DND-41 (cell line): Measurements from ENCODE around the gene CCN2.

Source experiments
- ATAC-seq: fragments of 200-7000 bp; cut with Tn5 transposase; 3 replicates; pipeline ENCODE4 v1.9.1; 2021; ENCODE audit warnings: low read depth; ENCODE audit not compliant: insufficient read depth
- DNase-seq: peaks from one replicate; pipeline ENCODE4 v3.0.0-alpha.2; 2020
- H2AFZ ChIP-seq: 2 replicates; pipeline ENCODE4 v1.6.0; 2012; ENCODE audit warnings: low read depth, low read length
- H3K27ac ChIP-seq: 2 replicates; pipeline ENCODE4 v1.5.1; 2012; ENCODE audit warnings: low read length, inconsistent platforms
- H3K27me3 ChIP-seq: fragments of 200-600 bp; sonication (generic); 2 replicates; pipeline ENCODE4 v1.6.0; 2012; ENCODE audit warnings: low read length, mild to moderate bottlenecking, inconsistent platforms; ENCODE audit not compliant: insufficient read depth, poor library complexity
- H3K36me3 ChIP-seq: 2 replicates; pipeline ENCODE4 v1.5.1; 2012; ENCODE audit warnings: low read length, inconsistent platforms; ENCODE audit not compliant: insufficient read depth
- H3K4me1 ChIP-seq: 2 replicates; pipeline ENCODE4 v1.5.1; 2012; ENCODE audit warnings: mild to moderate bottlenecking, low read length; ENCODE audit not compliant: insufficient read depth
- H3K4me2 ChIP-seq: 2 replicates; pipeline ENCODE4 v1.6.0; 2012; ENCODE audit warnings: mild to moderate bottlenecking, moderate library complexity, low read length, inconsistent platforms; ENCODE audit not compliant: insufficient read depth
- H3K4me3 ChIP-seq, 2 experiments: fragments of 200-600 bp in 1 of 2; shearing (Covaris generic) in 1 of 2; 2 replicates each; pipeline ENCODE4 v1.5.1; 2012 to 2016; ENCODE audit warnings: inconsistent platforms in 2 of 2, low read length in 2 of 2, mild to moderate bottlenecking in 2 of 2, low read depth in 1 of 2, moderate library complexity in 1 of 2
- H3K79me2 ChIP-seq: 2 replicates; pipeline ENCODE4 v1.6.0; 2012; ENCODE audit warnings: low read length, inconsistent platforms; ENCODE audit not compliant: insufficient read depth
- H3K9ac ChIP-seq: 2 replicates; pipeline ENCODE4 v1.6.0; 2012; ENCODE audit warnings: low read depth, mild to moderate bottlenecking, inconsistent platforms, low read length, moderate library complexity
- H3K9me3 ChIP-seq: 2 replicates; pipeline ENCODE4 v1.5.1; 2012; ENCODE audit warnings: low read length, moderate library complexity, mild to moderate bottlenecking, inconsistent platforms; ENCODE audit not compliant: insufficient read depth, severe bottlenecking
- H4K20me1 ChIP-seq: 2 replicates; pipeline ENCODE4 v1.6.0; 2012; ENCODE audit warnings: low read length; ENCODE audit not compliant: insufficient read depth
- CTCF ChIP-seq: IDR thresholded peaks from 2 replicates; pipeline ENCODE4 v1.5.1; 2012; ENCODE audit warnings: borderline replicate concordance, low read length, moderate library complexity, mild to moderate bottlenecking; ENCODE audit not compliant: poor library complexity, severe bottlenecking; ENCODE audit errors: extremely low read depth
- EZH2 ChIP-seq: IDR thresholded peaks from 3 replicates; pipeline ENCODE4 v1.6.1; 2012; ENCODE audit warnings: borderline replicate concordance, low read depth, mild to moderate bottlenecking, moderate library complexity, low read length, inconsistent platforms; ENCODE audit not compliant: severe bottlenecking

CCN2 gene

GRCh38 chr6:131918650-131919355 lies 32.4 kb downstream of the CCN2 start:
- H3K9me3 ChIP-seq = peaks cover 6% of the 10 kb centered on the region
- ATAC-seq = no peak
- peaks cover 12% of the 10 kb centered on the region; the same call in 1 of the 2 replicates for H3K4me1 ChIP-seq
- no peak overlapping the region for H3K4me3 ChIP-seq
- DNase-seq = no peak
- H3K4me2 ChIP-seq = no peak overlapping the region
- no peaks in the 10 kb centered on the region for H4K20me1 ChIP-seq
- H3K79me2 ChIP-seq = no peaks in the 10 kb centered on the region
- H3K9ac ChIP-seq = no peak overlapping the region
- no peak overlapping the region for H2AFZ ChIP-seq
- H3K27me3 ChIP-seq = peaks cover 8% of the 10 kb centered on the region
- no peaks in the 10 kb centered on the region for H3K36me3 ChIP-seq
- H3K27ac ChIP-seq = no peak overlapping the region
- TF ChIP-seq CTCF = no peak
- TF ChIP-seq EZH2 = no peak

GRCh38 chr6:131917763-131918649 lies 33.2 kb downstream of the CCN2 start:
- no peak overlapping the region for H2AFZ ChIP-seq
- ATAC-seq = no peak
- H3K4me2 ChIP-seq = no peak overlapping the region
- no peak overlapping the region for H3K27ac ChIP-seq
- no peak for TF ChIP-seq EZH2
- no peak for TF ChIP-seq CTCF
- no peak overlapping the region for H3K4me3 ChIP-seq
- no peak overlapping the region for H3K9ac ChIP-seq
- no peaks in the 10 kb centered on the region for H3K36me3 ChIP-seq
- peaks cover 11% of the 10 kb centered on the region for H3K27me3 ChIP-seq
- H3K9me3 ChIP-seq = peaks cover 6% of the 10 kb centered on the region
- no peak for DNase-seq
- H3K4me1 ChIP-seq = peaks cover 12% of the 10 kb centered on the region; the same call in 1 of the 2 replicates
- H3K79me2 ChIP-seq = no peaks in the 10 kb centered on the region
- H4K20me1 ChIP-seq = no peaks in the 10 kb centered on the region

- Histone ChIP-seq H3K36me3 (no peaks in the 10 kb centered on the region), H3K9me3 (peaks cover 2% of the 10 kb centered on the region), H3K27me3 (peaks cover 14% of the 10 kb centered on the region), H4K20me1 (no peaks in the 10 kb centered on the region), H3K4me1 (peaks cover 12% of the 10 kb centered on the region; the same call in 1 of the 2 replicates), H3K27ac (no peak overlapping the region), H3K4me2 (no peak overlapping the region), H2AFZ (no peak overlapping the region), H3K4me3 (no peak overlapping the region), H3K79me2 (no peaks in the 10 kb centered on the region), H3K9ac (no peak overlapping the region)
- ATAC-seq (peak; percentile 74), DNase-seq (peak; percentile 38)
- TF ChIP-seq CTCF (no peak), EZH2 (no peak)
Observed at GRCh38 chr6:131917318-131917717, 33.9 kb downstream of the CCN2 start.
